ENCODE data around the gene IDE. TPM values are rescaled to one million over a fixed set of nuclear protein-coding genes. Genes with fewer than 3 reads are reported as not detected.

The IDE gene
- polyA plus RNA-seq, 1 experiment, result 39.0 TPM

- DNase-seq (ENCODE audit: low read depth, low spot score), result no peak
- no peak for TF ChIP-seq CTCF (IDR thresholded peaks at IDR 0.05; ENCODE audit: low read depth, low read length)
- Histone ChIP-seq H3K27ac (ENCODE audit: low read depth, low read length) (no peak overlapping the region), H3K27me3 (ENCODE audit: control insufficient read depth, insufficient read depth, low read length) (no peaks in the 10 kb centered on the region), H3K9me3 (ENCODE audit: control insufficient read depth, insufficient read depth, low read length) (no peaks in the 10 kb centered on the region), H3K4me3 (ENCODE audit: low read depth, low read length) (no peak overlapping the region)
- CTCF ChIA-PET, result no interaction called here
- POLR2A ChIA-PET, result no interaction called here
Measured at GRCh38 chr10:92547676-92548075, 26.2 kb downstream of the IDE start.

- Histone ChIP-seq H3K27ac (ENCODE audit: low read depth, low read length) (no peak overlapping the region), H3K4me3 (ENCODE audit: low read depth, low read length) (no peak overlapping the region), H3K27me3 (ENCODE audit: control insufficient read depth, insufficient read depth, low read length) (no peaks in the 10 kb centered on the region), H3K9me3 (ENCODE audit: control insufficient read depth, insufficient read depth, low read length) (no peaks in the 10 kb centered on the region)
- DNase-seq (ENCODE audit: low read depth, low spot score), result no peak
- TF ChIP-seq CTCF (IDR thresholded peaks at IDR 0.05; ENCODE audit: low read depth, low read length), result no peak
- POLR2A ChIA-PET, result no interaction called here
- CTCF ChIA-PET, result interaction anchor here (0.6 to 1.4 kb wide), 3 partner anchors 15 to 28 kb away, joined by 3 to 5 read pairs (median 3); partner anchors contain the start of gene IDE
Measured at GRCh38 chr10:92545556-92545955, 28.3 kb downstream of the IDE start.

GRCh38 chr10:92544296-92544695, 29.6 kb downstream of the IDE start:
- POLR2A ChIA-PET, result interaction anchor here (0.7 to 1.5 kb wide), 2 partner anchors 16 to 29 kb away, joined by 5 to 6 read pairs; partner anchors contain the start of gene IDE
- CTCF ChIA-PET, result no interaction called here
- Histone ChIP-seq H3K27ac (ENCODE audit: low read depth, low read length) (no peak overlapping the region), H3K27me3 (ENCODE audit: control insufficient read depth, insufficient read depth, low read length) (no peaks in the 10 kb centered on the region), H3K4me3 (ENCODE audit: low read depth, low read length) (no peak overlapping the region), H3K9me3 (ENCODE audit: control insufficient read depth, insufficient read depth, low read length) (no peaks in the 10 kb centered on the region)
- no peak for DNase-seq (ENCODE audit: low read depth, low spot score)
- TF ChIP-seq CTCF (IDR thresholded peaks at IDR 0.05; ENCODE audit: low read depth, low read length), result no peak

GRCh38 chr10:92542458-92542857, 31.4 kb downstream of the IDE start:
- H3K27me3 ChIP-seq (ENCODE audit: control insufficient read depth, insufficient read depth, low read length), result no peaks in the 10 kb centered on the region
- H3K9me3 ChIP-seq (ENCODE audit: control insufficient read depth, insufficient read depth, low read length), result no peaks in the 10 kb centered on the region
- TF ChIP-seq CTCF (IDR thresholded peaks at IDR 0.05; ENCODE audit: low read depth, low read length), result no peak
- POLR2A ChIA-PET, result no interaction called here
- CTCF ChIA-PET, result no interaction called here
- DNase-seq (ENCODE audit: low read depth, low spot score), result no peak
- no peak overlapping the region for H3K27ac ChIP-seq (ENCODE audit: low read depth, low read length)
- H3K4me3 ChIP-seq (ENCODE audit: low read depth, low read length), result no peak overlapping the region

- TF ChIP-seq CTCF (IDR thresholded peaks at IDR 0.05; ENCODE audit: low read depth, low read length), result no peak
- H3K27ac ChIP-seq (ENCODE audit: low read depth, low read length), result no peak overlapping the region
- H3K9me3 ChIP-seq (ENCODE audit: control insufficient read depth, insufficient read depth, low read length), result no peaks in the 10 kb centered on the region
- ChIA-PET POLR2A (interaction anchor here (0.6 kb wide), 1 partner anchor 23 kb away, joined by 3 read pairs; no protein-coding TSS in a partner anchor), CTCF (interaction anchor here (1.0 kb wide), 1 partner anchor 33 kb away, joined by 3 read pairs; no protein-coding TSS in a partner anchor)
- no peaks in the 10 kb centered on the region for H3K27me3 ChIP-seq (ENCODE audit: control insufficient read depth, insufficient read depth, low read length)
- no peak for DNase-seq (ENCODE audit: low read depth, low spot score)
- no peak overlapping the region for H3K4me3 ChIP-seq (ENCODE audit: low read depth, low read length)
Measured at GRCh38 chr10:92541583-92541982, 32.3 kb downstream of the IDE start.

Measured in AG04450 (cell line).